Measurements from ENCODE around the gene COL8A1. TPM values are rescaled to one million over a fixed set of nuclear protein-coding genes. Genes with fewer than 3 reads are reported as not detected.
A peak's percentile ranks its signal among the peaks of the same experiment; 100 is the strongest.

The COL8A1 gene
- total RNA-seq, 1 donor: 324 TPM

- no peak for DNase-seq (ENCODE audit: low read depth)
- H3K4me3 ChIP-seq (ENCODE audit: low read depth, low read length): no peak overlapping the region
- TF ChIP-seq CTCF (IDR thresholded peaks at IDR 0.05; ENCODE audit: insufficient read depth, low read depth, low read length): peak; percentile 13
Measured at GRCh38 chr3:99620077-99620767, 18.2 kb upstream of the COL8A1 start.

- TF ChIP-seq CTCF (IDR thresholded peaks at IDR 0.05; ENCODE audit: insufficient read depth, low read depth, low read length): no peak
- DNase-seq (ENCODE audit: low read depth): peak; percentile 90
- no peak overlapping the region for H3K4me3 ChIP-seq (ENCODE audit: low read depth, low read length)
Measured at GRCh38 chr3:99620976-99621375, 17.4 kb upstream of the COL8A1 start.

- TF ChIP-seq CTCF (IDR thresholded peaks at IDR 0.05; ENCODE audit: insufficient read depth, low read depth, low read length): no peak
- DNase-seq (ENCODE audit: low read depth): no peak
- no peak overlapping the region for H3K4me3 ChIP-seq (ENCODE audit: low read depth, low read length)
Measured at GRCh38 chr3:99624496-99625236, 13.7 kb upstream of the COL8A1 start.

GRCh38 chr3:99625237-99625622 is 13.2 kb upstream of the COL8A1 start:
- no peak overlapping the region for H3K4me3 ChIP-seq (ENCODE audit: low read depth, low read length)
- no peak for DNase-seq (ENCODE audit: low read depth)
- TF ChIP-seq CTCF (IDR thresholded peaks at IDR 0.05; ENCODE audit: insufficient read depth, low read depth, low read length): no peak

GRCh38 chr3:99625643-99626416 is 12.6 kb upstream of the COL8A1 start:
- peak; percentile 73 for DNase-seq (ENCODE audit: low read depth)
- no peak for TF ChIP-seq CTCF (IDR thresholded peaks at IDR 0.05; ENCODE audit: insufficient read depth, low read depth, low read length)
- H3K4me3 ChIP-seq (ENCODE audit: low read depth, low read length): no peak overlapping the region

GRCh38 chr3:99626417-99626788 is 12.0 kb upstream of the COL8A1 start:
- DNase-seq (ENCODE audit: low read depth): no peak
- H3K4me3 ChIP-seq (ENCODE audit: low read depth, low read length): no peak overlapping the region

More at GRCh38 chr3:99626417-99626788, 12.0 kb upstream of the COL8A1 start:
- TF ChIP-seq CTCF (IDR thresholded peaks at IDR 0.05; ENCODE audit: insufficient read depth, low read depth, low read length): no peak
